Activated CD8-positive, alpha-beta T cell treated with anti-CD3 and anti-CD28 coated beads for 36 hours (primary cell): ENCODE results near the gene HID1. TPM values are rescaled to one million over a fixed set of nuclear protein-coding genes. Genes with fewer than 3 reads are reported as not detected.

ENCODE experiments used
- ATAC-seq: fragments of 200-7000 bp; cut with Tn5 transposase; one replicate; pipeline ENCODE4 v1.10.0; 2021; ENCODE audit warnings: mild to moderate bottlenecking, moderate library complexity
- CTCF ChIA-PET: fragments of 350-600 bp; sonication (Branson Sonifier 250); formaldehyde crosslinking; loops from one replicate; lab custom pipeline; 2021; ENCODE audit warnings: antibody characterized with exemption; lab: Charles Lee
- POLR2A ChIA-PET: fragments of 350-600 bp; sonication (Branson Sonifier 250); formaldehyde crosslinking; loops from one replicate; lab custom pipeline; 2021; ENCODE audit warnings: antibody characterized with exemption; lab: Charles Lee
- DNase-seq: peaks from one replicate; pipeline ENCODE4 v3.0.0-alpha.2; 2020
- H3K27ac Mint-ChIP-seq: one replicate; pipeline ENCODE4 v1.8.0; 2021; ENCODE audit warnings: mild to moderate bottlenecking, mixed read lengths
- H3K27me3 Mint-ChIP-seq: one replicate; pipeline ENCODE4 v1.8.0; 2021; ENCODE audit warnings: mixed read lengths
- H3K36me3 Mint-ChIP-seq: one replicate; pipeline ENCODE4 v1.8.0; 2021; ENCODE audit warnings: low read depth, mixed read lengths
- H3K4me1 Mint-ChIP-seq: one replicate; pipeline ENCODE4 v1.8.0; 2021; ENCODE audit warnings: low read depth, mixed read lengths
- H3K4me3 Mint-ChIP-seq: one replicate; pipeline ENCODE4 v1.8.0; 2021; ENCODE audit warnings: mild to moderate bottlenecking, moderate library complexity, mixed read lengths
- H3K9me3 Mint-ChIP-seq: one replicate; pipeline ENCODE4 v1.8.0; 2021; ENCODE audit warnings: mixed read lengths
- CTCF ChIP-seq: fragments of 200-600 bp; IDR thresholded peaks from one replicate; pipeline ENCODE4 v1.8.0; 2022; ENCODE audit warnings: antibody characterized with exemption, mild to moderate bottlenecking
- intact Hi-C: fragments of 100-400 bp; cut with micrococcal nuclease; formaldehyde crosslinking; loops from one replicate; pipeline ENCODE4 v1.10.0; 2022
- total RNA-seq, 2 experiments: library from RNA; stranded (reverse); gene quantifications; one replicate each; pipeline ENCODE4 v1.2.3, GENCODE V29; 2021

The HID1 gene
- total RNA-seq, 2 experiments from 2014 or later, result 1.4 to 1.7 TPM

DNA sequence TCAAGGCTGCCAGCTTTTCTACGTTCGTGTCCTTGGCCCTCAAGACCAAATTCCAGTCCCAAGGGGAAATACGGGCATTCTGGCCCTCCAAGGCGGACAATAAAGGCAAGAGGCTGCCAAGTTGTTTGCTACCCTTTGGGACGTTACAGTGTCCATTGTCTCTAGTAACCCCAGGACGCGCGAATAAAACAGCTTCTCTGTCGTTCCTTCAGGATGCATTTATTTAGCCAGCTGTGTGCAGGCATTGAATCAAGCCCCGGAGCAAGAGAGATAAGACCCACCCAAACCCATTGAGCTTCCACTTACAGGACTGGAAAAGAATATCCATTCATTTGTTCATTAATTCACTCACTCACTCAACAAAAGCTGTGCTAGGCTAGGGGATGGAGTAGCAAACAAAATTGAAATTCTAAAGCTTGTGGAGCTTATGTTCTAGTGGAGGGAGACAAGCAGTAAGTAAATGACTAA lies 40.6 kb upstream of the HID1 start:
- peaks cover 16% of the 10 kb centered on the region for H3K36me3 Mint-ChIP-seq
- DNase-seq (no peak), ATAC-seq (no peak)
- no peaks in the 10 kb centered on the region for H3K9me3 Mint-ChIP-seq
- peak overlapping the region; percentile 92 for H3K27ac Mint-ChIP-seq
- no peak for TF ChIP-seq CTCF
- H3K4me1 Mint-ChIP-seq, result peaks cover 35% of the 10 kb centered on the region
- intact Hi-C loops, result no loop called here
- peak overlapping the region; percentile 88 for H3K4me3 Mint-ChIP-seq
- H3K27me3 Mint-ChIP-seq, result no peaks in the 10 kb centered on the region
- ChIA-PET POLR2A (interaction anchor here (0.9 to 3.1 kb wide), 20 partner anchors 10 to 247 kb away, joined by 3 to 26 read pairs (median 6); partner anchors contain the start of genes ATP5PD, CDR2L, HID1 and KCTD2), CTCF (interaction anchor here (0.7 to 10.9 kb wide), 24 partner anchors 10 to 400 kb away, joined by 3 to 122 read pairs (median 6); partner anchors contain the start of genes CDR2L, NT5C, OTOP2 and SLC16A5)

- intact Hi-C loops, result no loop called here
- Mint-ChIP-seq H3K36me3 (peaks cover 13% of the 10 kb centered on the region), H3K4me3 (peak within 1 kb of the TSS; percentile 88), H3K27me3 (no peaks in the 10 kb centered on the region), H3K27ac (peak within 1 kb of the TSS; percentile 92), H3K4me1 (peaks cover 33% of the 10 kb centered on the region), H3K9me3 (no peaks in the 10 kb centered on the region)
- CTCF ChIA-PET, result interaction anchor here (0.8 to 10.9 kb wide), 31 partner anchors 9 to 400 kb away, joined by 3 to 122 read pairs (median 6); partner anchors contain the start of genes CDR2L, HID1, NT5C and OTOP2
- POLR2A ChIA-PET, result interaction anchor here (0.6 to 3.1 kb wide), 28 partner anchors 9 to 249 kb away, joined by 3 to 26 read pairs (median 5); partner anchors contain the start of genes ATP5PD, CDR2L, GGA3 and HID1
- TF ChIP-seq CTCF, result peak; percentile 51
- peak; percentile 95 for ATAC-seq
- DNase-seq, result peak; percentile 90
These were observed 40.0 kb upstream of the HID1 start, which contains the start of gene MRPL58 for GRCh38 chr17:75012346-75013091. Gene MRPL58, plus strand, starts transcription at chr17:75012670. Its CDS starts 17 bp downstream, at chr17:75012687.

DNA sequence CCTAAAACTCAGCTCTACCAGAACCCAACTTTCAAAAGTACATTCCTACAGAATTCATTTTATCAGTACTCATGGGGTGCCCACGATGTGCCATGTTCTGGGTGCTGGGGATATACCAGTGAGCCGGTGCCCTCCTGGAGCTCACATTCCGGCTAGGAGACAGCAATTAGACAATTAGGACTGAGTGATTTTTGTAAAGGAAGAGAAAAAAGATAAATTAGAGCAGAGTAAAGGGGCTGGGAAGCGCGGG lies 39.5 kb upstream of the HID1 start:
- Mint-ChIP-seq H3K9me3 (no peaks in the 10 kb centered on the region), H3K36me3 (peaks cover 13% of the 10 kb centered on the region), H3K4me1 (peaks cover 33% of the 10 kb centered on the region), H3K27me3 (no peaks in the 10 kb centered on the region), H3K4me3 (peak overlapping the region; percentile 88), H3K27ac (peak overlapping the region; percentile 92)
- no peak for TF ChIP-seq CTCF
- ChIA-PET CTCF (interaction anchor here (0.8 to 10.9 kb wide), 27 partner anchors 9 to 400 kb away, joined by 3 to 122 read pairs (median 6); partner anchors contain the start of genes CDR2L, HID1, NT5C and OTOP2), POLR2A (interaction anchor here (0.6 to 3.1 kb wide), 25 partner anchors 8 to 250 kb away, joined by 3 to 26 read pairs (median 5); partner anchors contain the start of genes ATP5PD, CDR2L, GGA3 and HID1)
- ATAC-seq, result no peak
- no peak for DNase-seq
- intact Hi-C loops, result no loop called here

GRCh38 chr17:75011401-75012095 lies 39.0 kb upstream of the HID1 start:
- H3K9me3 Mint-ChIP-seq, result no peaks in the 10 kb centered on the region
- CTCF ChIA-PET, result interaction anchor here (0.7 to 10.9 kb wide), 29 partner anchors 8 to 401 kb away, joined by 3 to 122 read pairs (median 6); partner anchors contain the start of genes CDR2L, HID1, NT5C and OTOP2
- ATAC-seq, result no peak
- H3K4me3 Mint-ChIP-seq, result peak overlapping the region; percentile 88
- peaks cover 9% of the 10 kb centered on the region for H3K36me3 Mint-ChIP-seq
- peaks cover 33% of the 10 kb centered on the region for H3K4me1 Mint-ChIP-seq
- H3K27me3 Mint-ChIP-seq, result no peaks in the 10 kb centered on the region
- TF ChIP-seq CTCF, result no peak
- DNase-seq, result no peak
- peak overlapping the region; percentile 92 for H3K27ac Mint-ChIP-seq
- intact Hi-C loops, result no loop called here
- POLR2A ChIA-PET, result interaction anchor here (0.5 to 3.1 kb wide), 22 partner anchors 8 to 434 kb away, joined by 3 to 26 read pairs (median 6); partner anchors contain the start of genes ATP5PD, CDR2L, GGA3 and HID1
